Measurements from ENCODE around the gene ERBB4. TPM values are rescaled to one million over a fixed set of nuclear protein-coding genes. Genes with fewer than 3 reads are reported as not detected.

The ERBB4 gene
- total RNA-seq, 4 donors from 2014 or later = 0.16 to 12.7 (median 0.27) TPM; not detected in 1

- no peaks in the 10 kb centered on the region for H3K27me3 ChIP-seq
- TF ChIP-seq EP300 (IDR thresholded peaks at IDR 0.05; ENCODE audit: low read depth) = no peak
- no peak for TF ChIP-seq POLR2A (IDR thresholded peaks at IDR 0.05)
- TF ChIP-seq CTCF (IDR thresholded peaks at IDR 0.05) = no peak
- no peak for TF ChIP-seq POLR2AphosphoS5 (IDR thresholded peaks at IDR 0.05)
- no peak overlapping the region for H3K27ac ChIP-seq
- no peaks in the 10 kb centered on the region for H3K36me3 ChIP-seq
- 54 to 100% methylated on average over 1 of the region's 1 CpG for WGBS, 2 donors (ENCODE audit: low coverage in 1 of 2)
- in situ Hi-C loops (cut with MboI; ENCODE audit: low pct_ligation_motif_present in 1 of 4, low pct_unique_long_range_greater_than_20kb in 1 of 4, low sequenced_read_pairs in 3 of 4) = no loop called here
- no peak for DNase-seq
- no peaks in the 10 kb centered on the region for H3K4me1 ChIP-seq
- intact Hi-C loops (cut with DNase I; ENCODE audit: low total_unique reads) = no loop called here
- H3K4me3 ChIP-seq = no peak overlapping the region
- no peaks in the 10 kb centered on the region for H3K9me3 ChIP-seq
These were observed 380.5 kb downstream of the ERBB4 start for GRCh38 chr2:212158081-212158480.

GRCh38 chr2:212157012-212157411 lies 381.6 kb downstream of the ERBB4 start:
- H3K27me3 ChIP-seq = no peaks in the 10 kb centered on the region
- no peak overlapping the region for H3K4me3 ChIP-seq
- no peak for DNase-seq
- WGBS, 2 donors (ENCODE audit: low coverage in 1 of 2) = 16% methylated on average over 1 of the region's 1 CpG; no CpG with 5 or more reads in 1 of the 2 donors
- intact Hi-C loops (cut with DNase I; ENCODE audit: low total_unique reads) (no loop called here), in situ Hi-C loops (cut with MboI; ENCODE audit: low pct_ligation_motif_present in 1 of 4, low pct_unique_long_range_greater_than_20kb in 1 of 4, low sequenced_read_pairs in 3 of 4) (no loop called here)
- H3K9me3 ChIP-seq = no peaks in the 10 kb centered on the region
- H3K36me3 ChIP-seq = no peaks in the 10 kb centered on the region
- H3K27ac ChIP-seq = no peak overlapping the region
- H3K4me1 ChIP-seq = no peaks in the 10 kb centered on the region
- no peak for TF ChIP-seq EP300 (IDR thresholded peaks at IDR 0.05; ENCODE audit: low read depth)
- TF ChIP-seq POLR2A (IDR thresholded peaks at IDR 0.05) = no peak
- TF ChIP-seq CTCF (IDR thresholded peaks at IDR 0.05) = no peak
- TF ChIP-seq POLR2AphosphoS5 (IDR thresholded peaks at IDR 0.05) = no peak

- no peaks in the 10 kb centered on the region for H3K9me3 ChIP-seq
- TF ChIP-seq POLR2A (IDR thresholded peaks at IDR 0.05) = no peak
- no peak for TF ChIP-seq CTCF (IDR thresholded peaks at IDR 0.05)
- no peak for TF ChIP-seq POLR2AphosphoS5 (IDR thresholded peaks at IDR 0.05)
- no peak for TF ChIP-seq EP300 (IDR thresholded peaks at IDR 0.05; ENCODE audit: low read depth)
- no peaks in the 10 kb centered on the region for H3K36me3 ChIP-seq
- no peaks in the 10 kb centered on the region for H3K27me3 ChIP-seq
- intact Hi-C loops (cut with DNase I; ENCODE audit: low total_unique reads) (no loop called here), in situ Hi-C loops (cut with MboI; ENCODE audit: low pct_ligation_motif_present in 1 of 4, low pct_unique_long_range_greater_than_20kb in 1 of 4, low sequenced_read_pairs in 3 of 4) (no loop called here)
- H3K4me3 ChIP-seq = no peak overlapping the region
- H3K4me1 ChIP-seq = no peaks in the 10 kb centered on the region
- no peak for DNase-seq
- WGBS, 2 donors (ENCODE audit: low coverage in 1 of 2) = 75 to 81% methylated on average over 3 of the region's 3 CpGs
- H3K27ac ChIP-seq = no peak overlapping the region
These were observed 382.5 kb downstream of the ERBB4 start for GRCh38 chr2:212156088-212156487.

- in situ Hi-C loops (cut with MboI; ENCODE audit: low pct_ligation_motif_present in 1 of 4, low pct_unique_long_range_greater_than_20kb in 1 of 4, low sequenced_read_pairs in 3 of 4) = no loop called here
- no peak overlapping the region for H3K27ac ChIP-seq
- H3K4me3 ChIP-seq = no peak overlapping the region
- no peak for DNase-seq
- 74 to 100% methylated on average over 2 of the region's 2 CpGs for WGBS, 2 donors (ENCODE audit: low coverage in 1 of 2)
- TF ChIP-seq CTCF (IDR thresholded peaks at IDR 0.05) (no peak), POLR2A (IDR thresholded peaks at IDR 0.05) (no peak), EP300 (IDR thresholded peaks at IDR 0.05; ENCODE audit: low read depth) (no peak), POLR2AphosphoS5 (IDR thresholded peaks at IDR 0.05) (no peak)
- no peaks in the 10 kb centered on the region for H3K9me3 ChIP-seq
- no peaks in the 10 kb centered on the region for H3K4me1 ChIP-seq
- intact Hi-C loops (cut with DNase I; ENCODE audit: low total_unique reads) = no loop called here
- no peaks in the 10 kb centered on the region for H3K27me3 ChIP-seq
- H3K36me3 ChIP-seq = no peaks in the 10 kb centered on the region
These were observed 384.1 kb downstream of the ERBB4 start for GRCh38 chr2:212154477-212154878.

Measured in transverse colon (tissue), 4 donors.